K562 (cell line): ENCODE data around the gene SLC9A3.

Source experiments
- ARID4B ChIP-seq: sonication (generic); formaldehyde crosslinking; IDR thresholded peaks from 2 replicates; pipeline ENCODE4 v1.8.0; 2022; ENCODE audit warnings: mild to moderate bottlenecking, missing genetic modification reagents
- BCLAF1 ChIP-seq, 2 experiments: fragments of 450-650 bp in 1 of 2; IDR thresholded peaks; 2 replicates each; pipeline ENCODE4 v1.6.1; 2011 to 2017; ENCODE audit warnings: low read depth in 2 of 2, antibody characterized with exemption in 1 of 2, borderline replicate concordance in 1 of 2, low read length in 1 of 2, mild to moderate bottlenecking in 1 of 2, mixed read lengths in 1 of 2; ENCODE audit not compliant: control insufficient read depth in 1 of 2
- FOXP4 ChIP-seq: sonication (generic); formaldehyde crosslinking; IDR thresholded peaks from 2 replicates; pipeline ENCODE4 v1.8.0; 2022; ENCODE audit warnings: mild to moderate bottlenecking, missing genetic modification reagents, borderline replicate concordance
- HDGF ChIP-seq: fragments of 450-650 bp; IDR thresholded peaks from 2 replicates; pipeline ENCODE4 v1.6.1; 2016
- KDM1A ChIP-seq, 2 experiments: fragments of 450-650 bp; IDR thresholded peaks; 2 replicates each; pipeline ENCODE4 v1.6.1; 2016; ENCODE audit warnings: mild to moderate bottlenecking in 2 of 2
- MYC ChIP-seq, 2 experiments: fragments of 250-450 bp in 1 of 2; sonication (Bioruptor Pico) in 1 of 2; IDR thresholded peaks; 2 replicates each; pipeline versions ENCODE4 v1.5.1 to v1.6.1; 2012 to 2021; ENCODE audit warnings: low read depth in 2 of 2, borderline replicate concordance in 1 of 2, improper control_type of control experiment in 1 of 2, low read length in 1 of 2, mild to moderate bottlenecking in 1 of 2, moderate library complexity in 1 of 2
- ZFP36 ChIP-seq: fragments of 150-350 bp; IDR thresholded peaks from 2 replicates; pipeline ENCODE4 v1.6.1; 2018; ENCODE audit warnings: low read length, low read depth; ENCODE audit not compliant: partially characterized antibody

GRCh38 chr5:421901-422300 is 102.3 kb downstream of the SLC9A3 start:
- TF ChIP-seq ARID4B (CRISPR knock-in tag) (no peak), FOXP4 (CRISPR knock-in tag) (no peak), ZFP36 (no peak), MYC (IDR thresholded peaks at IDR 0.05; ENCODE audit: low read depth, low read length) (no peak), MYC (CRISPR knock-in tag; IDR thresholded peaks at IDR 0.05; ENCODE audit: borderline replicate concordance, low read depth) (no peak), KDM1A (IDR thresholded peaks at IDR 0.05) (no peak), BCLAF1 (IDR thresholded peaks at IDR 0.05; ENCODE audit: borderline replicate concordance in 1 of 2, control insufficient read depth in 1 of 2, low read depth in 2 of 2, low read length in 1 of 2) (no peak), HDGF (no peak)
